Measurements from ENCODE around the gene PGS1. TPM values are rescaled to one million over a fixed set of nuclear protein-coding genes. Genes with fewer than 3 reads are reported as not detected.

Gene PGS1
- total RNA-seq, 1 donor from 2014 or later: 25.8 TPM

GRCh38 chr17:78428025-78428575 is 49.7 kb downstream of the PGS1 start:
- DNase-seq (ENCODE audit: low read depth): no peak

GRCh38 chr17:78428836-78429617 is 50.6 kb downstream of the PGS1 start:
- Histone ChIP-seq H3K36me3 (ENCODE audit: control insufficient read depth, insufficient read depth, low read length) (peaks cover 9% of the 10 kb centered on the region), H3K27me3 (ENCODE audit: control insufficient read depth, insufficient read depth, low read length) (no peaks in the 10 kb centered on the region), H3K4me3 (ENCODE audit: low read depth, low read length) (no peak overlapping the region)
- TF ChIP-seq, protein P1, sequence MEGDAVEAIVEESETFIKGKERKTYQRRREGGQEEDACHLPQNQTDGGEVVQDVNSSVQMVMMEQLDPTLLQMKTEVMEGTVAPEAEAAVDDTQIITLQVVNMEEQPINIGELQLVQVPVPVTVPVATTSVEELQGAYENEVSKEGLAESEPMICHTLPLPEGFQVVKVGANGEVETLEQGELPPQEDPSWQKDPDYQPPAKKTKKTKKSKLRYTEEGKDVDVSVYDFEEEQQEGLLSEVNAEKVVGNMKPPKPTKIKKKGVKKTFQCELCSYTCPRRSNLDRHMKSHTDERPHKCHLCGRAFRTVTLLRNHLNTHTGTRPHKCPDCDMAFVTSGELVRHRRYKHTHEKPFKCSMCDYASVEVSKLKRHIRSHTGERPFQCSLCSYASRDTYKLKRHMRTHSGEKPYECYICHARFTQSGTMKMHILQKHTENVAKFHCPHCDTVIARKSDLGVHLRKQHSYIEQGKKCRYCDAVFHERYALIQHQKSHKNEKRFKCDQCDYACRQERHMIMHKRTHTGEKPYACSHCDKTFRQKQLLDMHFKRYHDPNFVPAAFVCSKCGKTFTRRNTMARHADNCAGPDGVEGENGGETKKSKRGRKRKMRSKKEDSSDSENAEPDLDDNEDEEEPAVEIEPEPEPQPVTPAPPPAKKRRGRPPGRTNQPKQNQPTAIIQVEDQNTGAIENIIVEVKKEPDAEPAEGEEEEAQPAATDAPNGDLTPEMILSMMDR (IDR thresholded peaks at IDR 0.05; ENCODE audit: insufficient read depth, low read length, severe bottlenecking): no peak
- DNase-seq (ENCODE audit: low read depth): no peak
- no peak for FAIRE-seq

More at GRCh38 chr17:78428025-78428575, 49.7 kb downstream of the PGS1 start:
- Histone ChIP-seq H3K4me3 (ENCODE audit: low read depth, low read length) (no peak overlapping the region), H3K27me3 (ENCODE audit: control insufficient read depth, insufficient read depth, low read length) (no peaks in the 10 kb centered on the region), H3K36me3 (ENCODE audit: control insufficient read depth, insufficient read depth, low read length) (peaks cover 13% of the 10 kb centered on the region)
- TF ChIP-seq, protein P1 (IDR thresholded peaks at IDR 0.05; ENCODE audit: insufficient read depth, low read length, severe bottlenecking): no peak
- FAIRE-seq: no peak

GRCh38 chr17:78429618-78429995 is 51.2 kb downstream of the PGS1 start:
- H3K4me3 ChIP-seq (ENCODE audit: low read depth, low read length): no peak overlapping the region
- H3K36me3 ChIP-seq (ENCODE audit: control insufficient read depth, insufficient read depth, low read length): peaks cover 8% of the 10 kb centered on the region
- TF ChIP-seq, protein P1 (IDR thresholded peaks at IDR 0.05; ENCODE audit: insufficient read depth, low read length, severe bottlenecking): no peak
- FAIRE-seq (no peak), DNase-seq (ENCODE audit: low read depth) (no peak)
- no peaks in the 10 kb centered on the region for H3K27me3 ChIP-seq (ENCODE audit: control insufficient read depth, insufficient read depth, low read length)

GRCh38 chr17:78430892-78431691 is 52.6 kb downstream of the PGS1 start:
- H3K27me3 ChIP-seq (ENCODE audit: control insufficient read depth, insufficient read depth, low read length): no peaks in the 10 kb centered on the region
- no peak for FAIRE-seq
- H3K4me3 ChIP-seq (ENCODE audit: low read depth, low read length): no peak overlapping the region
- TF ChIP-seq, protein P1 (IDR thresholded peaks at IDR 0.05; ENCODE audit: insufficient read depth, low read length, severe bottlenecking): no peak
- H3K36me3 ChIP-seq (ENCODE audit: control insufficient read depth, insufficient read depth, low read length): no peaks in the 10 kb centered on the region
- DNase-seq (ENCODE audit: low read depth): no peak

- TF ChIP-seq, protein P1 (IDR thresholded peaks at IDR 0.05; ENCODE audit: insufficient read depth, low read length, severe bottlenecking): no peak
- H3K27me3 ChIP-seq (ENCODE audit: control insufficient read depth, insufficient read depth, low read length): no peaks in the 10 kb centered on the region
- FAIRE-seq: no peak
- no peak overlapping the region for H3K4me3 ChIP-seq (ENCODE audit: low read depth, low read length)
- DNase-seq (ENCODE audit: low read depth): no peak
- H3K36me3 ChIP-seq (ENCODE audit: control insufficient read depth, insufficient read depth, low read length): no peaks in the 10 kb centered on the region
These were observed 53.2 kb downstream of the PGS1 start for GRCh38 chr17:78431692-78431958.
